ENCODE data around the gene SNAPC4. TPM values are rescaled to one million over a fixed set of nuclear protein-coding genes. Genes with fewer than 3 reads are reported as not detected.

Gene SNAPC4
- total and polyA plus RNA-seq, 2 of the 8 experiments (the other 6 are each of a cell fraction or from before 2014, with no cell fraction given): 6.9 to 18.1 TPM

DNA sequence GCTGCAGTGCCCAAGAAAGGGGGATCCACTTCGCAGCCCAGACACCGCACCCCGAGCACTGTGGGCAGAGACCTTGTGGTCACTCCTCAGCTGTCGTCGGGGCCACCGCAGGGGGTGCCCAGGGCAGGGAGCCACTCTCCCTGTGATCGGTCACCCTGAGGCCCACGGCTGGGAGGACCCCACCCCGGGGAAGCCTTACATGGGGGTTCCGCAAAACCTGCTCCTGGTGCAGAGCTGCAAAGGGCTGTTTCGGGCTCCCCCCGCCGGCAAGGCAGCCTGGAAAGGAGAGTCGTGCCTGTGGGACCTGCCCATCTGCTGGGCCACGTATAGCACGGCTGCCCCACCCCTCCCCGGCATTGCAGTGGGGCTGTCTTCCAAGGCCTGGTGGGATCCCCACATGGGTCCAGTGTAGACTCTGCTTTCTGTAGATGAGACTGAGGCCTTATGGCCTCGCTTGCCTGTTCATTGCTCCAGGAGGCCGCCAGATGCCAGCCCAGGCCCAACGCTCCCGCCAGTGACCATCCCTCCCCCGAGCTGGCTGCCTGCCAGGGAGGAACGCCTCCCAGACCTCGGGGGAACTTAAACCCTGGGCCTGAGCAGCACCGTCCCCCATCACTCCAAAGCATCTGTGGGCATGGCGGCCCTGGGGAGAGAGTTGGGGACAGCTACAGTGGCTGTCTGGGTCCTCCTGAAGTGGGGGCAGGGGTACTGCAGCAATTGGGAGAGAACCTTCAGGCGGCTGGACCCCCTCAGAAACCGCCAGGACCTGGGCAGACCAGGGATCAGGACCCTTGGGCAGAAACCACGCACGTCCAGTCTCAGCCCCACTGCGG lies 34.8 kb downstream of the SNAPC4 start:
- Histone ChIP-seq H3K79me2 (ENCODE audit: control insufficient read depth in 1 of 2, insufficient read depth in 2 of 2, low read length in 2 of 2) (no peaks in the 10 kb centered on the region), H3K23ac (ENCODE audit: insufficient read length) (no peak overlapping the region), H2BK5ac (ENCODE audit: low read depth, low read length) (no peak overlapping the region), H4K91ac (replicated peaks; ENCODE audit: insufficient read length, low read length) (no peak overlapping the region), H3K36me3 (ENCODE audit: control insufficient read depth in 2 of 4, insufficient read depth in 4 of 4, low read length in 3 of 4) (peaks cover 0 to 2% (median 0%) of the 10 kb centered on the region in 4 experiments; a peak in 1 of 8 replicates), H3K14ac (ENCODE audit: insufficient read length) (no peak overlapping the region), H3K56ac (replicated peaks; ENCODE audit: insufficient read length, low read depth, low read length) (no peak overlapping the region), H3K9ac (replicated peaks in 1 of 4; ENCODE audit: extremely low read depth in 1 of 4, low read depth in 3 of 4, low read length in 3 of 4) (no peak overlapping the region), H3K4ac (replicated peaks; ENCODE audit: insufficient read length, low read depth, low read length) (no peak overlapping the region), H3K4me2 (ENCODE audit: insufficient read depth in 1 of 2, low read depth in 2 of 2, low read length in 2 of 2) (no peak overlapping the region; a peak in 1 of 4 replicates), H4K20me1 (replicated peaks in 1 of 2; ENCODE audit: control insufficient read depth in 1 of 2, insufficient read depth in 2 of 2, low read length in 2 of 2) (peaks cover 3 to 7% of the 10 kb centered on the region in 2 experiments), H4K8ac (ENCODE audit: extremely low read depth, insufficient read depth, low read length) (no peak overlapping the region; the same call in 1 of the 2 replicates), H3K27me3 (replicated peaks in 1 of 4; ENCODE audit: control insufficient read depth in 3 of 4, extremely low read depth in 1 of 4, insufficient read depth in 3 of 4, low read length in 3 of 4) (peaks cover 0 to 2% (median 0%) of the 10 kb centered on the region in 4 experiments; a peak in 2 of 7 replicates), H3K23me2 (ENCODE audit: low read depth, low read length) (no peaks in the 10 kb centered on the region; the same call in 1 of the 2 replicates), H3K79me1 (ENCODE audit: low read depth, low read length) (peaks cover 3% of the 10 kb centered on the region), H3K9me3 (ENCODE audit: insufficient read depth in 2 of 2, low read depth in 1 of 2, low read length in 1 of 2) (peaks cover 0 to 3% of the 10 kb centered on the region in 2 experiments; a peak in 1 of 4 replicates), H2BK15ac (ENCODE audit: low read length) (no peak overlapping the region), H3K4me3 (ENCODE audit: extremely low read depth in 1 of 4, insufficient read depth in 2 of 4, low read depth in 3 of 4, low read length in 4 of 4) (no peak overlapping the region), H3K27ac (ENCODE audit: low read depth, low read length) (no peak overlapping the region; the same call in 1 of the 2 replicates), H2BK12ac (ENCODE audit: low read depth, low read length) (no peak overlapping the region), H4K5ac (ENCODE audit: insufficient read length, low read depth, low read length) (no peak overlapping the region), H2AFZ (ENCODE audit: low read length) (no peak overlapping the region), H2BK120ac (replicated peaks; ENCODE audit: low read depth, low read length) (no peak overlapping the region), H2BK20ac (ENCODE audit: low read length) (no peak overlapping the region), H3K4me1 (replicated peaks in 1 of 4; ENCODE audit: control insufficient read depth in 3 of 4, insufficient read depth in 4 of 4, low read length in 3 of 4) (peaks cover 0 to 8% (median under 1%) of the 10 kb centered on the region in 4 experiments; a peak in 3 of 7 replicates), H3K18ac (ENCODE audit: extremely low read depth, low read length) (no peak overlapping the region; the same call in 1 of the 2 replicates), H2AK5ac (ENCODE audit: low read depth, low read length) (no peak overlapping the region)
- WGBS, 2 experiments (ENCODE audit: extremely low coverage in 1 of 2, insufficient coverage in 1 of 2, insufficient read length in 1 of 2, insufficient replicate concordance in 2 of 2, low coverage in 1 of 2, low lambda C conversion rate in 2 of 2, missing lambda C conversion rate in 1 of 2): 95% methylated on average over 27 of the region's 31 CpGs; no CpG with 5 or more reads in 1 of the 2 experiments
- TF ChIP-seq PHF8 (conservative IDR thresholded peaks at IDR 0.05; ENCODE audit: low read depth, low read length) (no peak), ASH2L (IDR thresholded peaks at IDR 0.05; ENCODE audit: low read length) (no peak)
- FAIRE-seq (no peak), DNase-seq (ENCODE audit: low read depth in 1 of 2, low spot score in 2 of 2) (no peak)
- POLR2A ChIA-PET (ENCODE audit: partially characterized antibody): interaction anchor here (1.0 to 15.8 kb wide), 7 partner anchors 11 to 81 kb away, joined by 4 to 137 read pairs (median 4); partner anchors contain the start of genes CARD9 and SNAPC4
- CTCF ChIA-PET (ENCODE audit: partially characterized antibody): interaction anchor here (0.9 to 7.1 kb wide), 7 partner anchors 10 to 52 kb away, joined by 3 to 80 read pairs (median 7); no protein-coding TSS in a partner anchor
